OCI-LY7 (cell line): ENCODE results near the gene WNT11. TPM values are rescaled to one million over a fixed set of nuclear protein-coding genes. Genes with fewer than 3 reads are reported as not detected.
A peak's percentile ranks its signal among the peaks of the same experiment; 100 is the strongest.

ENCODE experiments used
- BruUV-seq: library from RNA; stranded (reverse); fragments of 400-500 nt; replicated peaks from 2 replicates; lab custom pipeline; 2021; lab: Mats Ljungman, UMichigan
- CTCF ChIA-PET: fragments of 300-600 bp; sonication (Branson Sonifier 250); formaldehyde crosslinking; loops from one replicate; lab custom pipeline; 2022; ENCODE audit warnings: antibody characterized with exemption; ENCODE audit not compliant: unreplicated experiment; lab: Charles Lee
- POLR2A ChIA-PET: fragments of 300-600 bp; sonication (Branson Sonifier 250); formaldehyde crosslinking; loops from one replicate; lab custom pipeline; 2022; ENCODE audit warnings: antibody characterized with exemption; lab: Charles Lee
- DNase-seq: peaks from one replicate; pipeline ENCODE4 v3.0.0-alpha.2; 2015; ENCODE audit warnings: low spot score
- H2AFZ ChIP-seq: fragments of 200-600 bp; sonication (generic), shearing (Covaris generic); 2 replicates; pipeline ENCODE4 v1.6.1; 2014; ENCODE audit warnings: mild to moderate bottlenecking, antibody characterized with exemption, low read length, moderate library complexity
- H3K27ac ChIP-seq: fragments of 200-600 bp; sonication (generic); 2 replicates; pipeline ENCODE4 v1.5.1; 2014; ENCODE audit warnings: mixed run types, low read depth, mild to moderate bottlenecking, moderate library complexity, low read length, inconsistent platforms; ENCODE audit not compliant: poor library complexity, severe bottlenecking
- H3K36me3 ChIP-seq: fragments of 200-600 bp; sonication (generic); 2 replicates; pipeline ENCODE4 v1.6.1; 2014; ENCODE audit warnings: mild to moderate bottlenecking, antibody characterized with exemption, low read length, moderate library complexity, mixed read lengths; ENCODE audit not compliant: insufficient read depth
- H3K4me1 ChIP-seq: fragments of 200-600 bp; sonication (generic); 2 replicates; pipeline ENCODE4 v1.5.1; 2014; ENCODE audit warnings: mild to moderate bottlenecking, low read length; ENCODE audit not compliant: insufficient read depth, poor library complexity, severe bottlenecking
- H3K4me2 ChIP-seq: fragments of 200-600 bp; sonication (generic); 2 replicates; pipeline ENCODE4 v1.6.1; 2014; ENCODE audit warnings: mild to moderate bottlenecking, low read length
- H3K4me3 ChIP-seq: fragments of 200-600 bp; sonication (generic); 2 replicates; pipeline ENCODE4 v1.5.1; 2014; ENCODE audit warnings: mild to moderate bottlenecking, low read depth, low read length; ENCODE audit not compliant: poor library complexity, severe bottlenecking
- H3K79me2 ChIP-seq: fragments of 200-600 bp; sonication (generic); 2 replicates; pipeline ENCODE4 v1.6.1; 2016; ENCODE audit warnings: low read depth, mild to moderate bottlenecking, low read length, moderate library complexity, mixed read lengths; ENCODE audit not compliant: insufficient read depth
- H3K9me2 ChIP-seq: fragments of 200-600 bp; sonication (generic); 2 replicates; pipeline ENCODE4 v1.6.1; 2016; ENCODE audit warnings: mild to moderate bottlenecking, low read length, mixed read lengths; ENCODE audit not compliant: insufficient read depth
- H3K9me3 ChIP-seq: fragments of 200-600 bp; sonication (generic); 2 replicates; pipeline ENCODE4 v1.6.1; 2014; ENCODE audit warnings: mild to moderate bottlenecking, mixed run types, low read length, mixed read lengths
- H4K20me1 ChIP-seq: fragments of 200-600 bp; sonication (generic); 2 replicates; pipeline ENCODE4 v1.6.1; 2014; ENCODE audit warnings: mild to moderate bottlenecking, antibody characterized with exemption, low read length, moderate library complexity, mixed read lengths; ENCODE audit not compliant: insufficient read depth
- EZH2phosphoT487 ChIP-seq: fragments of 200-600 bp; sonication (generic); IDR thresholded peaks from 2 replicates; pipeline ENCODE4 v1.6.1; 2018; ENCODE audit warnings: low read depth, borderline replicate concordance, mild to moderate bottlenecking, mixed run types, antibody characterized with exemption, low read length, moderate library complexity, mixed read lengths
- intact Hi-C: fragments of 100-400 bp; cut with micrococcal nuclease; formaldehyde crosslinking; loops from one replicate; pipeline ENCODE4 v1.10.0; 2022; ENCODE audit not compliant: unreplicated experiment
- total RNA-seq, 2 experiments: library from RNA; depleted of rRNA in 1 of 2; stranded (reverse); fragments of >200 nt in 1 of 2; shearing (Covaris generic) in 1 of 2; gene quantifications; 2 replicates each; pipeline ENCODE4 v1.2.3, GENCODE V29; 2014 to 2022
- TF ChIP-seq, protein P1 (sequence below): fragments of 200-600 bp; sonication (generic); conservative IDR thresholded peaks from 2 replicates; pipeline ENCODE4 v1.5.1; 2014; ENCODE audit warnings: mild to moderate bottlenecking, antibody characterized with exemption, low read length, moderate library complexity, mixed read lengths

WNT11 gene
- total RNA-seq, 2 experiments from 2014 or later = not detected

DNA sequence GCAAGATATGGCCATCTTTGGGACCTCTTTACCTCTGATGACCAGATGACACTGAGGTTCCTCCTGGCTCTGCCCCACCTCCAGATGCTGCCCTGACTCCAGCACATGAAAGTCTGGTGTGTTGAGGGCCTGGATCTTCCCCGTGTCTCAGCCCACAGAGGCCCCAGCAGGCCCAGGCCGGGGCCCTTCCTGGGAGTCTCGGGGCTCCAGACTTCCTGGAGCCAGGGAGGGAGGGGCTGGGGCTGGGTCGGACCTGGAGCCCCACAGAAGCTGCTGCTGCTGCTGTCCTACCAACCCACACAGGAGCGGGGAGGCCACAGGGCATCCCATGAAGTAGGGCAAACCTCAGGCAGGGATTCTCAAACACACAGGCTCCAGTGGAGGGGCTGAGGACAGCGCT lies 32.2 kb upstream of the WNT11 start:
- Histone ChIP-seq H3K4me2 (no peak overlapping the region), H2AFZ (no peak overlapping the region), H4K20me1 (no peaks in the 10 kb centered on the region), H3K9me3 (no peaks in the 10 kb centered on the region), H3K36me3 (no peaks in the 10 kb centered on the region), H3K27ac (no peak overlapping the region), H3K4me1 (peaks cover 14% of the 10 kb centered on the region), H3K4me3 (no peak overlapping the region), H3K79me2 (no peaks in the 10 kb centered on the region), H3K9me2 (no peaks in the 10 kb centered on the region)
- BruUV-seq = no TSS peak
- DNase-seq = no peak
- ChIA-PET CTCF (no interaction called here), POLR2A (no interaction called here)
- TF ChIP-seq, protein P1, sequence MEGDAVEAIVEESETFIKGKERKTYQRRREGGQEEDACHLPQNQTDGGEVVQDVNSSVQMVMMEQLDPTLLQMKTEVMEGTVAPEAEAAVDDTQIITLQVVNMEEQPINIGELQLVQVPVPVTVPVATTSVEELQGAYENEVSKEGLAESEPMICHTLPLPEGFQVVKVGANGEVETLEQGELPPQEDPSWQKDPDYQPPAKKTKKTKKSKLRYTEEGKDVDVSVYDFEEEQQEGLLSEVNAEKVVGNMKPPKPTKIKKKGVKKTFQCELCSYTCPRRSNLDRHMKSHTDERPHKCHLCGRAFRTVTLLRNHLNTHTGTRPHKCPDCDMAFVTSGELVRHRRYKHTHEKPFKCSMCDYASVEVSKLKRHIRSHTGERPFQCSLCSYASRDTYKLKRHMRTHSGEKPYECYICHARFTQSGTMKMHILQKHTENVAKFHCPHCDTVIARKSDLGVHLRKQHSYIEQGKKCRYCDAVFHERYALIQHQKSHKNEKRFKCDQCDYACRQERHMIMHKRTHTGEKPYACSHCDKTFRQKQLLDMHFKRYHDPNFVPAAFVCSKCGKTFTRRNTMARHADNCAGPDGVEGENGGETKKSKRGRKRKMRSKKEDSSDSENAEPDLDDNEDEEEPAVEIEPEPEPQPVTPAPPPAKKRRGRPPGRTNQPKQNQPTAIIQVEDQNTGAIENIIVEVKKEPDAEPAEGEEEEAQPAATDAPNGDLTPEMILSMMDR = no peak
- TF ChIP-seq EZH2phosphoT487 = no peak
- intact Hi-C loops = no loop called here

DNA sequence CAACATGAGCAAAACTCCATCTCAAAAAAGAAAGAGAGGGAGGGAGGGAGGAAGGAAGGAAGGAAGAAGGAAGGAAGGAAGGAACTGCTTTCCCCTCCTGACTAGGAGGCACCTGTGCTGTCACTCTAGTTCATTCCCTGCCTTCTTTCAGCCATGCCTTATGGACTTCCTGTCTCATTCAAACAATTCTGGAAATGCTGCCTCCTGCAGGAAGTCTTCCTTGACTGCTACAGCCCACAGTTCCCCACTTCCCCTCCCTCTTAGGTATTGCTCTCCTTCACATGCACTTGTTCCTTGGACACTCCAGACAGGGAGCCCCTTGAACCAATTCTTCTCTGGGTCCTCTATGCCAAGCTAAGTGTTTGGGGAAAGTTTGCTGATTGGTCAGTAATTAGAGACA lies 31.6 kb upstream of the WNT11 start:
- Histone ChIP-seq H3K27ac (no peak overlapping the region), H3K4me2 (no peak overlapping the region), H2AFZ (no peak overlapping the region), H3K4me3 (no peak overlapping the region), H3K79me2 (no peaks in the 10 kb centered on the region), H3K4me1 (peaks cover 19% of the 10 kb centered on the region), H3K9me3 (no peaks in the 10 kb centered on the region), H3K36me3 (no peaks in the 10 kb centered on the region), H4K20me1 (no peaks in the 10 kb centered on the region), H3K9me2 (no peaks in the 10 kb centered on the region)
- DNase-seq = no peak
- no TSS peak for BruUV-seq
- TF ChIP-seq, protein P1 = 0 out of 2 replicates have a peak, but pooled peaks have one; percentile 31
- TF ChIP-seq EZH2phosphoT487 = no peak
- intact Hi-C loops = no loop called here
- ChIA-PET POLR2A (interaction anchor here (1.0 kb wide), 1 partner anchor 127 kb away, joined by 3 read pairs; no protein-coding TSS in a partner anchor), CTCF (interaction anchor here (0.6 kb wide), 1 partner anchor 448 kb away, joined by 3 read pairs; no protein-coding TSS in a partner anchor)

DNA sequence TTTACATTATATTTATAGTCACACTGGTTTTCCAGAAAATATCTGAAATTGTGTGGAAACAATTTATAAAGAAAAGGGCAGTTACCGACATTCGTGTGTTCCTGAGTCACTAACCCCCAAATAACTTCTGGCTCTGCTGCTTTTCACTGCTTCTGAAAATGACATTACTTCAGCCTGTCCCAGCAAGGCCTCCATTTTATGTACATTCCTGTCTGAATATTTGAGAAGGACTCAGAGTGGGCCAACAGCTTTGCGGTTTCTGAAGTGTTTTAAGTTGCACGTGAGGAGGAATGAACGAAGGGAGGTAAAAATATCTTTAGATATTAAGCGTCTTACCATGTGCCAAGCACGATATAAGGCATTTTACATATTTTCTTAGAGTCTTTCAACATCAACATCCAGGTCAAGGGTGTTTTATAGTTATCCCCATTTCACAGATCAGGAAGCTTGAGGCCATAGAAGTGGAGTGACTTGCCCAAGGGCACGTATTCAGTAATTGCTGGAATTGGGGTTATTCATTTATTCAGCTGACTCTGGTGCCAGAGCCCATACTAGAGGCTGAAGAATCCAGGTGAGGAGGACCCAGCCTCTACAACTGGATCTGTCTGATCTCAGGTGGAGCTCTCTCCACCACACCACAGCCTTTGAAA lies 30.8 kb upstream of the WNT11 start:
- Histone ChIP-seq H3K9me2 (no peaks in the 10 kb centered on the region), H3K79me2 (no peaks in the 10 kb centered on the region), H3K27ac (no peak overlapping the region), H3K4me3 (no peak overlapping the region), H3K4me1 (peaks cover 26% of the 10 kb centered on the region), H3K4me2 (peak overlapping the region; percentile 98), H4K20me1 (no peaks in the 10 kb centered on the region), H3K9me3 (no peaks in the 10 kb centered on the region), H2AFZ (no peak overlapping the region), H3K36me3 (no peaks in the 10 kb centered on the region)
- TF ChIP-seq, protein P1 = no peak
- no peak for TF ChIP-seq EZH2phosphoT487
- intact Hi-C loops = no loop called here
- no peak for DNase-seq
- ChIA-PET CTCF (interaction anchor here (0.6 kb wide), 1 partner anchor 449 kb away, joined by 3 read pairs; no protein-coding TSS in a partner anchor), POLR2A (interaction anchor here (0.6 to 1.0 kb wide), 3 partner anchors 21 to 128 kb away, joined by 3 read pairs; no protein-coding TSS in a partner anchor)
- BruUV-seq = no TSS peak
